SK-N-SH (cell line): Measurements from ENCODE around the gene DGUOK.

ENCODE experiments used
- NRF1 ChIP-seq: IDR thresholded peaks from 2 replicates; pipeline ENCODE4 v1.6.1; 2012; ENCODE audit warnings: low read depth, mild to moderate bottlenecking, low read length
- YY1 ChIP-seq: IDR thresholded peaks from 2 replicates; pipeline ENCODE4 v1.4.0; 2012; ENCODE audit warnings: low read depth, mild to moderate bottlenecking

GRCh38 chr2:73942664-73943063 lies 16.0 kb downstream of the DGUOK start:
- TF ChIP-seq YY1 (no peak), NRF1 (no peak)
